Liver (tissue), 9 donors: ENCODE data around the gene MSL3. TPM values are rescaled to one million over a fixed set of nuclear protein-coding genes. Genes with fewer than 3 reads are reported as not detected.

Experiments used
- DNase-seq: peaks from one replicate; pipeline ENCODE4 v3.0.0-alpha.2; 2017; ENCODE audit warnings: low spot score
- H3K27ac ChIP-seq, 2 donors: one replicate each; pipeline ENCODE4 v1.7.0; 2013; ENCODE audit warnings: inconsistent platforms in 2 of 2, low read length in 2 of 2, control low read depth in 1 of 2, low read depth in 1 of 2, mild to moderate bottlenecking in 1 of 2
- H3K27me3 ChIP-seq, 4 donors: one replicate each; pipeline versions ENCODE4 v1.6.1 to v1.7.0; 2013; ENCODE audit warnings: low read length in 3 of 4, inconsistent platforms in 1 of 4, mild to moderate bottlenecking in 1 of 4, moderate library complexity in 1 of 4; ENCODE audit not compliant: control insufficient read depth in 4 of 4, insufficient read depth in 4 of 4
- H3K36me3 ChIP-seq, 4 donors: one replicate each; pipeline versions ENCODE4 v1.6.1 to v1.7.0; 2013; ENCODE audit warnings: low read length in 3 of 4, mild to moderate bottlenecking in 3 of 4, low read depth in 1 of 4, moderate library complexity in 1 of 4; ENCODE audit not compliant: control insufficient read depth in 4 of 4, insufficient read depth in 3 of 4
- H3K4me1 ChIP-seq, 4 donors: one replicate each; pipeline versions ENCODE4 v1.6.1 to v1.7.0; 2013; ENCODE audit warnings: low read length in 3 of 4, mild to moderate bottlenecking in 3 of 4, moderate library complexity in 1 of 4; ENCODE audit not compliant: control insufficient read depth in 4 of 4, insufficient read depth in 4 of 4
- H3K4me3 ChIP-seq, 3 donors: one replicate each; pipeline versions ENCODE4 v1.6.1 to v1.7.0; 2013; ENCODE audit warnings: low read length in 3 of 3, control low read depth in 1 of 3, low read depth in 1 of 3, mild to moderate bottlenecking in 1 of 3
- H3K9ac ChIP-seq, 2 donors: one replicate each; pipeline ENCODE4 v1.7.0; 2013; ENCODE audit warnings: low read length in 2 of 2, mild to moderate bottlenecking in 2 of 2, moderate library complexity in 2 of 2, control low read depth in 1 of 2, low read depth in 1 of 2
- H3K9me3 ChIP-seq, 4 donors: one replicate each; pipeline versions ENCODE4 v1.6.1 to v1.7.0; 2013; ENCODE audit warnings: low read length in 3 of 4; ENCODE audit not compliant: control insufficient read depth in 4 of 4
- FOXA1 ChIP-seq: IDR thresholded peaks from 2 replicates; pipeline ENCODE4 v1.6.1; 2016; ENCODE audit warnings: antibody characterized with exemption
- FOXA2 ChIP-seq: IDR thresholded peaks from 2 replicates; pipeline ENCODE4 v1.6.1; 2016; ENCODE audit warnings: antibody characterized with exemption
- HNF4A ChIP-seq, 2 donors: conservative IDR thresholded peaks; 2 replicates each; pipeline ENCODE4 v1.6.1; 2016; ENCODE audit warnings: antibody characterized with exemption in 2 of 2, mild to moderate bottlenecking in 2 of 2
- JUND ChIP-seq, 2 donors: IDR thresholded peaks; 2 replicates each; pipeline ENCODE4 v1.6.1; 2016; ENCODE audit warnings: antibody characterized with exemption in 2 of 2
- MAX ChIP-seq: IDR thresholded peaks from 2 replicates; pipeline ENCODE4 v1.6.1; 2016; ENCODE audit warnings: antibody characterized with exemption
- NR2F2 ChIP-seq: IDR thresholded peaks from 2 replicates; pipeline ENCODE4 v1.6.1; 2016; ENCODE audit warnings: antibody characterized with exemption
- RXRA ChIP-seq, 2 donors: IDR thresholded peaks; 2 replicates each; pipeline ENCODE4 v1.6.1; 2017 to 2018; ENCODE audit warnings: antibody characterized with exemption in 2 of 2, mild to moderate bottlenecking in 1 of 2
- SP1 ChIP-seq: IDR thresholded peaks from 2 replicates; pipeline ENCODE4 v1.6.1; 2018; ENCODE audit warnings: antibody characterized with exemption, mild to moderate bottlenecking
- TAF1 ChIP-seq: conservative IDR thresholded peaks from 2 replicates; pipeline ENCODE4 v1.6.1; 2016; ENCODE audit warnings: antibody characterized with exemption, mild to moderate bottlenecking
- YY1 ChIP-seq: IDR thresholded peaks from 2 replicates; pipeline ENCODE4 v1.6.1; 2016; ENCODE audit warnings: antibody characterized with exemption, mild to moderate bottlenecking
- WGBS: extraction: QIAGEN DNeasy Blood & Tissue Kit; methylation state at CpG from one replicate; pipeline ENCODE4 v1.1.7; 2013; 5-methylcytosine and 5-hydroxymethylcytosine counted together
- polyA plus RNA-seq, 2 donors: library from polyadenylated mRNA; stranded (reverse) in 1 of 2; unstranded in 1 of 2; fragments of 200-250 nt in 1 of 2; fragments of >200 nt in 1 of 2; fragmentation: Nextera tagmentation in 1 of 2; extraction: Ambion mirVana in 1 of 2; gene quantifications; one replicate each; pipeline versions ENCODE4 v1.2.1 to v1.2.3, GENCODE V29; 2013 to 2015
- total RNA-seq, 2 donors: library from RNA; depleted of rRNA; stranded (reverse); fragments of >200 nt; gene quantifications; one replicate each; pipeline ENCODE4 v1.2.3, GENCODE V29; 2014
- TF ChIP-seq, protein P1 (sequence below): IDR thresholded peaks from 2 replicates; pipeline ENCODE4 v1.6.1; 2016; ENCODE audit warnings: antibody characterized with exemption, mild to moderate bottlenecking
- TF ChIP-seq, protein P2 (sequence below): fragments of 150-350 bp; IDR thresholded peaks from 2 replicates; pipeline ENCODE4 v1.5.1; 2017; ENCODE audit warnings: improper control_type of control experiment, low read depth, low read length; ENCODE audit not compliant: missing input control
- donor health status: healthy.
- donor health status: healthy.
- donor health status: healthy.
- donor health status: healthy.
- donor health status: healthy.

The MSL3 gene, protein sequence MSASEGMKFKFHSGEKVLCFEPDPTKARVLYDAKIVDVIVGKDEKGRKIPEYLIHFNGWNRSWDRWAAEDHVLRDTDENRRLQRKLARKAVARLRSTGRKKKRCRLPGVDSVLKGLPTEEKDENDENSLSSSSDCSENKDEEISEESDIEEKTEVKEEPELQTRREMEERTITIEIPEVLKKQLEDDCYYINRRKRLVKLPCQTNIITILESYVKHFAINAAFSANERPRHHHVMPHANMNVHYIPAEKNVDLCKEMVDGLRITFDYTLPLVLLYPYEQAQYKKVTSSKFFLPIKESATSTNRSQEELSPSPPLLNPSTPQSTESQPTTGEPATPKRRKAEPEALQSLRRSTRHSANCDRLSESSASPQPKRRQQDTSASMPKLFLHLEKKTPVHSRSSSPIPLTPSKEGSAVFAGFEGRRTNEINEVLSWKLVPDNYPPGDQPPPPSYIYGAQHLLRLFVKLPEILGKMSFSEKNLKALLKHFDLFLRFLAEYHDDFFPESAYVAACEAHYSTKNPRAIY
- total RNA-seq, result 10 to 100 TPM in 1 of 2 donors, 1 to 10 TPM in 1; 8.3 to 13.6 TPM
- 1 to 10 TPM; 7.3 to 9.5 TPM for polyA plus RNA-seq

GRCh38 chrX:11757719-11758399, at the start of gene MSL3:
TSS of gene MSL3 (plus strand) at chrX:11758237. CDS start at chrX:11758264, 27 bp downstream.
- peaks cover 0 to 10% (median under 1%) of the 10 kb centered on the region in 4 donors for H3K36me3 ChIP-seq
- DNase-seq, result peak; percentile 51
- H3K4me1 ChIP-seq, result peaks cover 0 to 8% (median 6%) of the 10 kb centered on the region in 4 donors
- WGBS, result under 1% methylated on average over 90 of the region's 93 CpGs
- peak within 1 kb of the TSS; percentile 75 for H3K9ac ChIP-seq
- no peak for TF ChIP-seq JUND (IDR thresholded peaks at IDR 0.05)
- TF ChIP-seq TAF1, result no peak
- TF ChIP-seq RXRA (IDR thresholded peaks at IDR 0.05), result no peak
- H3K27ac ChIP-seq, result peak within 1 kb of the TSS; percentile 88 to 91
- H3K9me3 ChIP-seq, result no peaks in the 10 kb centered on the region
- peak within 1 kb of the TSS; percentile 73 to 92 (median 82) for H3K4me3 ChIP-seq
- H3K27me3 ChIP-seq, result peaks cover 0 to 4% (median 0%) of the 10 kb centered on the region in 4 donors

DNA sequence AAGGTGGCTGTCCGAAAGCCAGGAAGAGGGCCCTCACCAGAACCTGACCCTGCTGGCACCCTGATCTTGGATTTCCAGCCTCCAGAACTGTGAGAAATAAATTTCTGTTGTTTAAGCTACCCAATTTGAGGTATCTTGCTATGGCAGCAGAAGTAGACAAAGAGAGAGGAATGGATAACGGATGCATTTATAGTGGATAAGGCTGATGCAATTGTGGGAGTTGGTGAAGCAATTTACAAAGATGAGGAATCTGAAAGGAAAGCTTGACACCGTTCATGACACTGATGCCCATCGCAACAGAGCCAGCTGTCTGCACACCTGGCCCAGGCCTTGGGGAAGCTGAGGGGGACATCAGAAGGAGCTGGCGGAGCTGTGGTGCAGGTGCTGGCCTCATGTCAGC, 35.7 kb upstream of the MSL3 start:
- DNase-seq, result no peak
- Histone ChIP-seq H3K4me3 (no peak overlapping the region), H3K9me3 (no peaks in the 10 kb centered on the region), H3K4me1 (no peaks in the 10 kb centered on the region), H3K27me3 (no peaks in the 10 kb centered on the region), H3K9ac (no peak overlapping the region), H3K36me3 (no peaks in the 10 kb centered on the region), H3K27ac (no peak overlapping the region)
- 97% methylated on average over 5 of the region's 5 CpGs for WGBS
- TF ChIP-seq YY1, result no peak
- no peak for TF ChIP-seq NR2F2
- no peak for TF ChIP-seq RXRA (IDR thresholded peaks at IDR 0.05)
- no peak for TF ChIP-seq FOXA2
- TF ChIP-seq, protein P1, sequence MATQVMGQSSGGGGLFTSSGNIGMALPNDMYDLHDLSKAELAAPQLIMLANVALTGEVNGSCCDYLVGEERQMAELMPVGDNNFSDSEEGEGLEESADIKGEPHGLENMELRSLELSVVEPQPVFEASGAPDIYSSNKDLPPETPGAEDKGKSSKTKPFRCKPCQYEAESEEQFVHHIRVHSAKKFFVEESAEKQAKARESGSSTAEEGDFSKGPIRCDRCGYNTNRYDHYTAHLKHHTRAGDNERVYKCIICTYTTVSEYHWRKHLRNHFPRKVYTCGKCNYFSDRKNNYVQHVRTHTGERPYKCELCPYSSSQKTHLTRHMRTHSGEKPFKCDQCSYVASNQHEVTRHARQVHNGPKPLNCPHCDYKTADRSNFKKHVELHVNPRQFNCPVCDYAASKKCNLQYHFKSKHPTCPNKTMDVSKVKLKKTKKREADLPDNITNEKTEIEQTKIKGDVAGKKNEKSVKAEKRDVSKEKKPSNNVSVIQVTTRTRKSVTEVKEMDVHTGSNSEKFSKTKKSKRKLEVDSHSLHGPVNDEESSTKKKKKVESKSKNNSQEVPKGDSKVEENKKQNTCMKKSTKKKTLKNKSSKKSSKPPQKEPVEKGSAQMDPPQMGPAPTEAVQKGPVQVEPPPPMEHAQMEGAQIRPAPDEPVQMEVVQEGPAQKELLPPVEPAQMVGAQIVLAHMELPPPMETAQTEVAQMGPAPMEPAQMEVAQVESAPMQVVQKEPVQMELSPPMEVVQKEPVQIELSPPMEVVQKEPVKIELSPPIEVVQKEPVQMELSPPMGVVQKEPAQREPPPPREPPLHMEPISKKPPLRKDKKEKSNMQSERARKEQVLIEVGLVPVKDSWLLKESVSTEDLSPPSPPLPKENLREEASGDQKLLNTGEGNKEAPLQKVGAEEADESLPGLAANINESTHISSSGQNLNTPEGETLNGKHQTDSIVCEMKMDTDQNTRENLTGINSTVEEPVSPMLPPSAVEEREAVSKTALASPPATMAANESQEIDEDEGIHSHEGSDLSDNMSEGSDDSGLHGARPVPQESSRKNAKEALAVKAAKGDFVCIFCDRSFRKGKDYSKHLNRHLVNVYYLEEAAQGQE, result no peak
- no peak for TF ChIP-seq HNF4A (conservative IDR thresholded peaks at IDR 0.05)
- no peak for TF ChIP-seq SP1
- no peak for TF ChIP-seq MAX
- TF ChIP-seq, protein P2, sequence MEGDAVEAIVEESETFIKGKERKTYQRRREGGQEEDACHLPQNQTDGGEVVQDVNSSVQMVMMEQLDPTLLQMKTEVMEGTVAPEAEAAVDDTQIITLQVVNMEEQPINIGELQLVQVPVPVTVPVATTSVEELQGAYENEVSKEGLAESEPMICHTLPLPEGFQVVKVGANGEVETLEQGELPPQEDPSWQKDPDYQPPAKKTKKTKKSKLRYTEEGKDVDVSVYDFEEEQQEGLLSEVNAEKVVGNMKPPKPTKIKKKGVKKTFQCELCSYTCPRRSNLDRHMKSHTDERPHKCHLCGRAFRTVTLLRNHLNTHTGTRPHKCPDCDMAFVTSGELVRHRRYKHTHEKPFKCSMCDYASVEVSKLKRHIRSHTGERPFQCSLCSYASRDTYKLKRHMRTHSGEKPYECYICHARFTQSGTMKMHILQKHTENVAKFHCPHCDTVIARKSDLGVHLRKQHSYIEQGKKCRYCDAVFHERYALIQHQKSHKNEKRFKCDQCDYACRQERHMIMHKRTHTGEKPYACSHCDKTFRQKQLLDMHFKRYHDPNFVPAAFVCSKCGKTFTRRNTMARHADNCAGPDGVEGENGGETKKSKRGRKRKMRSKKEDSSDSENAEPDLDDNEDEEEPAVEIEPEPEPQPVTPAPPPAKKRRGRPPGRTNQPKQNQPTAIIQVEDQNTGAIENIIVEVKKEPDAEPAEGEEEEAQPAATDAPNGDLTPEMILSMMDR, result no peak
- TF ChIP-seq JUND (IDR thresholded peaks at IDR 0.05), result no peak
- no peak for TF ChIP-seq FOXA1
